HEK293T (cell line): Measurements from ENCODE around the gene NR3C2.

Experiments used
- BHLHE40 ChIP-seq: fragments of 450-650 bp; IDR thresholded peaks from 2 replicates; pipeline ENCODE4 v1.6.1; 2016; ENCODE audit warnings: mild to moderate bottlenecking, moderate library complexity, borderline replicate concordance
- FOXK2 ChIP-seq: fragments of 450-650 bp; IDR thresholded peaks from 2 replicates; pipeline ENCODE4 v1.6.1; 2016; ENCODE audit warnings: mild to moderate bottlenecking
- HDGF ChIP-seq: fragments of 450-650 bp; IDR thresholded peaks from 2 replicates; pipeline ENCODE4 v1.6.1; 2017; ENCODE audit warnings: antibody characterized with exemption, borderline replicate concordance
- SUZ12 ChIP-seq: fragments of 450-650 bp; IDR thresholded peaks from 2 replicates; pipeline ENCODE4 v1.6.1; 2016; ENCODE audit warnings: mild to moderate bottlenecking

DNA sequence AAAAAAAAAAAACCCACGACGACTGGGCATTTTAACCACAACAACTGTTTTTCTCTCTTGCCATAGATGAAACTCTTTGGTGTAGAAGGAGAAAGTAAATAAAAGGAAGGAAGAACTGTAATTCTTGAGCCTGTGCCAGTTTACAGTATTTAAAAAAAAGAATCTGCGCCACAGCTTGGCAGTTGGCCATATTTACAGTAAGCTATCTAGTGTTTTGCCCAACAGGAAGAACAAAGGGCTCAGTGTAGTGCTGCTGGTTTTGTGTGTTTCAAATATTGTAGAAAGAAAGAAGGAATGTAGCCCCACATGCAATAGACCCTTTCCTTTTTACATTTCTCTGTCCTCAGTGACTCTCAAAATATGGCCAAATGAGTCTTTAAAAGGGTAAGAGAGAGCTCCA, 66.1 kb downstream of the NR3C2 start:
- no peak for TF ChIP-seq SUZ12
- no peak for TF ChIP-seq BHLHE40
- no peak for TF ChIP-seq FOXK2
- TF ChIP-seq HDGF, result no peak
